Heart left ventricle (tissue), 13 donors: ENCODE data around the gene A3GALT2.

Experiments used
- POLR2A ChIP-seq, 2 donors: fragments of 450-650 bp; IDR thresholded peaks; one replicate each; pipeline ENCODE4 v1.6.1; 2017; ENCODE audit warnings: antibody characterized with exemption in 2 of 2, mild to moderate bottlenecking in 2 of 2, moderate library complexity in 2 of 2
- TF ChIP-seq, protein P1 (sequence below), 12 donors: fragments of 200-600 bp; sonication (generic) in 4 of 12; IDR thresholded peaks; one replicate each; pipeline versions ENCODE4 v1.5.0 to v1.8.0; 2018 to 2022; ENCODE audit warnings: antibody characterized with exemption in 12 of 12, mild to moderate bottlenecking in 5 of 12
- donor health status: ischemic (EF 13 %, LVEDD 7.1; RV severe dilation, severe dysfunction).
- donor health status: DM: no; HTN: yes; CAD: no.
- donor health status: DM: no; HTN: no; CAD: no.
- donor health status: ischemic (EF 25% LVEDD 6.9; RV normal size, moderate dysfunction).
- donor health status: ischemic (EF 25% LVEDD 5.7; RV mildly dilated, moderate dysfunction).
- donor health status: ischemic (EF 35%, LVEDD 5.7; RV mildly dilated, moderate dysfunction).
- donor health status: nonischemic (EF 11% LVEDD 7.7; RV severe dilation, severe dysfunction).
- donor health status: DM: yes; HTN: yes; CAD: no.
- donor health status: PGD.
- donor health status: ischemic (EF 29% LVEDD 5.4; RV normal size, mild dysfunction).
- donor health status: nonischemic (EF 23%, LVEDD 6.1; RV moderate dilation, normal function).

DNA sequence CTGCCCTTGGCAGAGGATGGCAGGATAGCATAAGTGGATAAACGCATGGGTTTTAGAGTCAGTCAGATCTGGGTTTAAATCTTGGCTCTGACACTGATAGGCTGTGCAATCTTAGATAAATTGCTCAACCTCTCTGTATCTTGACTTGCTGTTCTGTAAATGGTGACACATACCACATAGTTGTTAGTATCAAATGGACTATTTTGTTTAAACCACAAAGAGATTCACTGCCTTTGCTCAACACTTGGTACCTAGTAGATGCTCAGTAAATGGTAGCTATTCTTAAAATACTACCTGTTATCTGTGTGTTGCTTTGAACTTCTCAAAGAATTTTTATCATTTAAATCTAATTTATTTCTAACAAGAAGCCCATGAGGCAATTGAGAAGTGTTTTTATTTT is 39.5 kb upstream of the A3GALT2 start:
- TF ChIP-seq, protein P1, sequence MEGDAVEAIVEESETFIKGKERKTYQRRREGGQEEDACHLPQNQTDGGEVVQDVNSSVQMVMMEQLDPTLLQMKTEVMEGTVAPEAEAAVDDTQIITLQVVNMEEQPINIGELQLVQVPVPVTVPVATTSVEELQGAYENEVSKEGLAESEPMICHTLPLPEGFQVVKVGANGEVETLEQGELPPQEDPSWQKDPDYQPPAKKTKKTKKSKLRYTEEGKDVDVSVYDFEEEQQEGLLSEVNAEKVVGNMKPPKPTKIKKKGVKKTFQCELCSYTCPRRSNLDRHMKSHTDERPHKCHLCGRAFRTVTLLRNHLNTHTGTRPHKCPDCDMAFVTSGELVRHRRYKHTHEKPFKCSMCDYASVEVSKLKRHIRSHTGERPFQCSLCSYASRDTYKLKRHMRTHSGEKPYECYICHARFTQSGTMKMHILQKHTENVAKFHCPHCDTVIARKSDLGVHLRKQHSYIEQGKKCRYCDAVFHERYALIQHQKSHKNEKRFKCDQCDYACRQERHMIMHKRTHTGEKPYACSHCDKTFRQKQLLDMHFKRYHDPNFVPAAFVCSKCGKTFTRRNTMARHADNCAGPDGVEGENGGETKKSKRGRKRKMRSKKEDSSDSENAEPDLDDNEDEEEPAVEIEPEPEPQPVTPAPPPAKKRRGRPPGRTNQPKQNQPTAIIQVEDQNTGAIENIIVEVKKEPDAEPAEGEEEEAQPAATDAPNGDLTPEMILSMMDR (IDR thresholded peaks at IDR 0.05), result no peak
- no peak for TF ChIP-seq POLR2A (IDR thresholded peaks at IDR 0.05)
